ENCODE data around the gene AOPEP. TPM values are rescaled to one million over a fixed set of nuclear protein-coding genes. Genes with fewer than 3 reads are reported as not detected.

The AOPEP gene
- total and polyA plus RNA-seq, 9 of the 15 experiments (the other 6 are each of a cell fraction or from before 2014, with no cell fraction given) = 4.5 to 19.3 (median 13.5) TPM

- H3K9me1 ChIP-seq (ENCODE audit: control insufficient read depth, insufficient read depth, low read length) = no peaks in the 10 kb centered on the region
- FAIRE-seq = no peak
- no peak overlapping the region for H3K9ac ChIP-seq (ENCODE audit: insufficient read depth in 1 of 2, low read depth in 2 of 2, low read length in 2 of 2)
- BruUV-seq (replicated peaks) = no TSS peak
- no peak for ATAC-seq
- H3K9me3 ChIP-seq (replicated peaks; ENCODE audit: control insufficient read depth, insufficient read depth, low read depth, low read length) = no peaks in the 10 kb centered on the region
- H3K27me3 ChIP-seq (ENCODE audit: control insufficient read depth in 2 of 2, insufficient read depth in 2 of 2, low read length in 2 of 2) = no peaks in the 10 kb centered on the region
- in situ Hi-C loops (cut with MboI) = no loop called here
- intact Hi-C loops (cut with micrococcal nuclease) = no loop called here
- no peak overlapping the region for H3K27ac ChIP-seq (ENCODE audit: extremely low read depth, low read depth, low read length)
- no peak for DNase-seq (ENCODE audit: extremely low read depth in 1 of 4, low spot score in 3 of 4)
- no peaks in the 10 kb centered on the region for H3K36me3 ChIP-seq (ENCODE audit: control insufficient read depth, insufficient read depth, low read length)
- ChIA-PET POLR2A (no interaction called here), CTCF (ENCODE audit: low intra/inter-chr PET ratio) (no interaction called here)
- H3K4me3 ChIP-seq = no peak overlapping the region
- H2AFZ ChIP-seq (ENCODE audit: low read depth, low read length) = no peak overlapping the region
- H3K4me1 ChIP-seq (replicated peaks in 1 of 2; ENCODE audit: control insufficient read depth in 2 of 2, insufficient read depth in 2 of 2, low read length in 2 of 2) = peaks cover 5 to 20% of the 10 kb centered on the region in 2 experiments
- H3K4me2 ChIP-seq (ENCODE audit: insufficient read depth, low read length) = no peak overlapping the region
- no peaks in the 10 kb centered on the region for H3K79me2 ChIP-seq (ENCODE audit: control insufficient read depth, insufficient read depth, low read length)
- WGBS (ENCODE audit: insufficient coverage, low coverage, missing lambda C conversion rate) = 79% methylated on average over 5 of the region's 6 CpGs
- H4K20me1 ChIP-seq (replicated peaks; ENCODE audit: control insufficient read depth, insufficient read depth, low read length) = no peaks in the 10 kb centered on the region; the same call in 1 of the 2 replicates
- TF ChIP-seq ATF4 (CRISPR knock-in tag; IDR thresholded peaks at IDR 0.05) (no peak), NR3C1 (CRISPR knock-in tag; IDR thresholded peaks at IDR 0.05) (no peak), SP1 (CRISPR knock-in tag; IDR thresholded peaks at IDR 0.05) (no peak), HNRNPUL1 (IDR thresholded peaks at IDR 0.05; ENCODE audit: low read length) (no peak), ZNF165 (CRISPR knock-in tag; IDR thresholded peaks at IDR 0.05; ENCODE audit: borderline replicate concordance) (no peak), NCOA1 (IDR thresholded peaks at IDR 0.05; ENCODE audit: low read depth) (no peak), E2F5 (CRISPR knock-in tag; IDR thresholded peaks at IDR 0.05) (no peak), CBX8 (IDR thresholded peaks at IDR 0.05; ENCODE audit: borderline replicate concordance, extremely low read depth, low read depth, low read length, poor library complexity, severe bottlenecking) (no peak), MAFG (tag; conservative IDR thresholded peaks at IDR 0.05) (no peak), SRSF3 (IDR thresholded peaks at IDR 0.05; ENCODE audit: insufficient read depth, low read length) (no peak), ZEB2 (IDR thresholded peaks at IDR 0.05) (no peak), ATF7 (IDR thresholded peaks at IDR 0.05) (no peak), HES1 (IDR thresholded peaks at IDR 0.05; ENCODE audit: low read depth) (no peak), NCOR1 (IDR thresholded peaks at IDR 0.05) (no peak), SRF (CRISPR knock-in tag; IDR thresholded peaks at IDR 0.05) (no peak), ZNF512 (tag; IDR thresholded peaks at IDR 0.05) (no peak), ZNF253 (CRISPR knock-in tag; conservative IDR thresholded peaks at IDR 0.05) (no peak), NCOA2 (IDR thresholded peaks at IDR 0.05; ENCODE audit: partially characterized antibody in 2 of 2) (no peak), RFX5 (IDR thresholded peaks at IDR 0.05; ENCODE audit: low read depth, low read length) (no peak)
These were observed 208.9 kb downstream of the AOPEP start for GRCh38 chr9:94935396-94935795.

Data from K562 (cell line).